Panc1 (cell line): ENCODE results near the gene SND1. TPM values are rescaled to one million over a fixed set of nuclear protein-coding genes. Genes with fewer than 3 reads are reported as not detected.

ENCODE experiments used
- ATAC-seq: fragments of 200-7000 bp; cut with Tn5 transposase; 2 replicates; pipeline ENCODE4 v1.9.1; 2020; ENCODE audit warnings: mild to moderate bottlenecking, moderate library complexity
- BruUV-seq: library from RNA; stranded (reverse); fragments of 400-500 nt; replicated peaks from 2 replicates; lab custom pipeline; 2021; lab: Mats Ljungman, UMichigan
- CTCF ChIA-PET: fragments of 300-600 bp; sonication (Branson Sonifier 250); formaldehyde crosslinking; loops from one replicate; lab custom pipeline; 2022; ENCODE audit warnings: antibody characterized with exemption; lab: Charles Lee
- POLR2A ChIA-PET: fragments of 300-600 bp; sonication (Branson Sonifier 250); formaldehyde crosslinking; loops from one replicate; lab custom pipeline; 2022; ENCODE audit warnings: antibody characterized with exemption; lab: Charles Lee
- DNase-seq: peaks from one replicate; pipeline ENCODE4 v3.0.0-alpha.2; 2010; ENCODE audit warnings: low read depth, low spot score
- H3K27ac ChIP-seq: 2 replicates; pipeline ENCODE4 v1.5.1; 2011; ENCODE audit warnings: mild to moderate bottlenecking, low read length, inconsistent platforms
- H3K27me3 ChIP-seq: fragments of 200-500 bp; sonication (Bioruptor generic); 2 replicates; pipeline ENCODE4 v1.6.0; 2014; ENCODE audit warnings: low read length, inconsistent platforms; ENCODE audit not compliant: control insufficient read depth, insufficient read depth
- H3K36me3 ChIP-seq: fragments of 200-500 bp; sonication (Bioruptor generic); 2 replicates; pipeline ENCODE4 v1.5.1; 2014; ENCODE audit warnings: inconsistent platforms, mild to moderate bottlenecking, low read length, moderate library complexity; ENCODE audit not compliant: control insufficient read depth, insufficient read depth
- H3K4me1 ChIP-seq: 2 replicates; pipeline ENCODE4 v1.5.1; 2011; ENCODE audit warnings: inconsistent platforms, mild to moderate bottlenecking, low read length, moderate library complexity; ENCODE audit not compliant: control insufficient read depth, insufficient read depth
- H3K4me3 ChIP-seq, 2 experiments: 2 replicates each; pipeline ENCODE4 v1.5.1; 2011 to 2012; ENCODE audit warnings: low read depth in 2 of 2, low read length in 2 of 2, mild to moderate bottlenecking in 2 of 2, inconsistent platforms in 1 of 2, moderate library complexity in 1 of 2
- H3K9me3 ChIP-seq: fragments of 200-500 bp; sonication (Bioruptor generic); 2 replicates; pipeline ENCODE4 v1.5.1; 2014; ENCODE audit warnings: low read depth, mild to moderate bottlenecking, inconsistent platforms, low read length, moderate library complexity; ENCODE audit not compliant: control insufficient read depth, insufficient read depth
- POLR2AphosphoS5 ChIP-seq: IDR thresholded peaks from 2 replicates; pipeline ENCODE4 v1.6.1; 2012; ENCODE audit warnings: mild to moderate bottlenecking, low read depth, low read length, moderate library complexity
- SIN3A ChIP-seq: IDR thresholded peaks from 2 replicates; pipeline ENCODE4 v1.6.1; 2012; ENCODE audit warnings: low read depth, mild to moderate bottlenecking, low read length, moderate library complexity, borderline replicate concordance; ENCODE audit not compliant: insufficient read depth
- TCF7L2 ChIP-seq: IDR thresholded peaks from 2 replicates; pipeline ENCODE4 v1.6.1; 2011; ENCODE audit warnings: mild to moderate bottlenecking, low read depth, low read length, inconsistent platforms
- in situ Hi-C: cut with HindIII; loops from 2 replicates; pipeline ENCODE4 v1.10.0; 2016; ENCODE audit warnings: low sequenced_read_pairs, low pct_unique_long_range_greater_than_20kb
- intact Hi-C: fragments of 100-400 bp; cut with micrococcal nuclease; formaldehyde crosslinking; loops from one replicate; pipeline ENCODE4 v1.10.0; 2022; ENCODE audit not compliant: unreplicated experiment
- total RNA-seq: library from RNA; stranded (reverse); gene quantifications from one replicate; pipeline ENCODE4 v1.2.1, GENCODE V29; 2021; ENCODE audit not compliant: unreplicated experiment
- TF ChIP-seq, protein P1 (sequence below): fragments of 450-650 bp; IDR thresholded peaks from 2 replicates; pipeline ENCODE4 v1.5.1; 2017; ENCODE audit warnings: mild to moderate bottlenecking
- TF ChIP-seq, protein P2 (sequence below), 2 experiments: IDR thresholded peaks; 2 replicates each; pipeline ENCODE4 v1.6.1; 2011 to 2012; ENCODE audit warnings: low read depth in 2 of 2, control low read depth in 1 of 2, low read length in 1 of 2, mild to moderate bottlenecking in 1 of 2, moderate library complexity in 1 of 2; ENCODE audit not compliant: insufficient read depth in 1 of 2

The SND1 gene
- total RNA-seq, 1 experiment from 2014 or later, result 176 TPM

DNA sequence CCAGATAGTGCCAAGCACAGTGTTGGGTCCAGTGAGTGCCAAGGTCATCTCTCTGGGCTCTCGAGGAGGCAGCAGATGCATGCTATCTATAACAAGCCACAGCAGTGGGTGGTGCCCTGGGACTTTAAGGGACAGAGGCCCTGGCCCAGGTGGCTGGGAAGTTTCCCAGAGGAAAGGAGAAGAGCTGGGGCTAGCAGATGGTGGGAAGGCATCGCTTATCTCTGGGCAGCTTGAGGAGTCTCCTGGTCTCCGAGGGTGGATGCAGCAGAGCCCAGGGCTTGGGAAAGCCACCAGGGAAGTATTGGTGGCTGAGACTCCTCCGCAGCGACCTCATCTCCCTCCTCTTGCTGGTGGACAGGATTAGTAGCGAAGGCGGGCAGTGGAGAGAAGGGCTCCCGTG is 442.7 kb downstream of the SND1 start:
- Histone ChIP-seq H3K9me3 (no peaks in the 10 kb centered on the region), H3K27ac (no peak overlapping the region), H3K4me3 (no peak overlapping the region), H3K27me3 (no peaks in the 10 kb centered on the region), H3K4me1 (no peaks in the 10 kb centered on the region), H3K36me3 (peaks cover 3% of the 10 kb centered on the region; the same call in 1 of the 2 replicates)
- in situ Hi-C loops, result no loop called here
- ChIA-PET POLR2A (no interaction called here), CTCF (interaction anchor here (0.5 kb wide), 1 partner anchor 41 kb away, joined by 6 read pairs; no protein-coding TSS in a partner anchor)
- ATAC-seq (no peak), DNase-seq (no peak)
- intact Hi-C loops, result no loop called here
- TF ChIP-seq TCF7L2, result no peak
- TF ChIP-seq SIN3A, result no peak
- TF ChIP-seq, protein P1, sequence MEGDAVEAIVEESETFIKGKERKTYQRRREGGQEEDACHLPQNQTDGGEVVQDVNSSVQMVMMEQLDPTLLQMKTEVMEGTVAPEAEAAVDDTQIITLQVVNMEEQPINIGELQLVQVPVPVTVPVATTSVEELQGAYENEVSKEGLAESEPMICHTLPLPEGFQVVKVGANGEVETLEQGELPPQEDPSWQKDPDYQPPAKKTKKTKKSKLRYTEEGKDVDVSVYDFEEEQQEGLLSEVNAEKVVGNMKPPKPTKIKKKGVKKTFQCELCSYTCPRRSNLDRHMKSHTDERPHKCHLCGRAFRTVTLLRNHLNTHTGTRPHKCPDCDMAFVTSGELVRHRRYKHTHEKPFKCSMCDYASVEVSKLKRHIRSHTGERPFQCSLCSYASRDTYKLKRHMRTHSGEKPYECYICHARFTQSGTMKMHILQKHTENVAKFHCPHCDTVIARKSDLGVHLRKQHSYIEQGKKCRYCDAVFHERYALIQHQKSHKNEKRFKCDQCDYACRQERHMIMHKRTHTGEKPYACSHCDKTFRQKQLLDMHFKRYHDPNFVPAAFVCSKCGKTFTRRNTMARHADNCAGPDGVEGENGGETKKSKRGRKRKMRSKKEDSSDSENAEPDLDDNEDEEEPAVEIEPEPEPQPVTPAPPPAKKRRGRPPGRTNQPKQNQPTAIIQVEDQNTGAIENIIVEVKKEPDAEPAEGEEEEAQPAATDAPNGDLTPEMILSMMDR, result no peak
- TF ChIP-seq, protein P2, sequence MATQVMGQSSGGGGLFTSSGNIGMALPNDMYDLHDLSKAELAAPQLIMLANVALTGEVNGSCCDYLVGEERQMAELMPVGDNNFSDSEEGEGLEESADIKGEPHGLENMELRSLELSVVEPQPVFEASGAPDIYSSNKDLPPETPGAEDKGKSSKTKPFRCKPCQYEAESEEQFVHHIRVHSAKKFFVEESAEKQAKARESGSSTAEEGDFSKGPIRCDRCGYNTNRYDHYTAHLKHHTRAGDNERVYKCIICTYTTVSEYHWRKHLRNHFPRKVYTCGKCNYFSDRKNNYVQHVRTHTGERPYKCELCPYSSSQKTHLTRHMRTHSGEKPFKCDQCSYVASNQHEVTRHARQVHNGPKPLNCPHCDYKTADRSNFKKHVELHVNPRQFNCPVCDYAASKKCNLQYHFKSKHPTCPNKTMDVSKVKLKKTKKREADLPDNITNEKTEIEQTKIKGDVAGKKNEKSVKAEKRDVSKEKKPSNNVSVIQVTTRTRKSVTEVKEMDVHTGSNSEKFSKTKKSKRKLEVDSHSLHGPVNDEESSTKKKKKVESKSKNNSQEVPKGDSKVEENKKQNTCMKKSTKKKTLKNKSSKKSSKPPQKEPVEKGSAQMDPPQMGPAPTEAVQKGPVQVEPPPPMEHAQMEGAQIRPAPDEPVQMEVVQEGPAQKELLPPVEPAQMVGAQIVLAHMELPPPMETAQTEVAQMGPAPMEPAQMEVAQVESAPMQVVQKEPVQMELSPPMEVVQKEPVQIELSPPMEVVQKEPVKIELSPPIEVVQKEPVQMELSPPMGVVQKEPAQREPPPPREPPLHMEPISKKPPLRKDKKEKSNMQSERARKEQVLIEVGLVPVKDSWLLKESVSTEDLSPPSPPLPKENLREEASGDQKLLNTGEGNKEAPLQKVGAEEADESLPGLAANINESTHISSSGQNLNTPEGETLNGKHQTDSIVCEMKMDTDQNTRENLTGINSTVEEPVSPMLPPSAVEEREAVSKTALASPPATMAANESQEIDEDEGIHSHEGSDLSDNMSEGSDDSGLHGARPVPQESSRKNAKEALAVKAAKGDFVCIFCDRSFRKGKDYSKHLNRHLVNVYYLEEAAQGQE (IDR thresholded peaks at IDR 0.05; ENCODE audit: insufficient read depth in 1 of 2, low read depth in 2 of 2, low read length in 1 of 2), result no peak
- TF ChIP-seq POLR2AphosphoS5, result no peak
- BruUV-seq, result no TSS peak

DNA sequence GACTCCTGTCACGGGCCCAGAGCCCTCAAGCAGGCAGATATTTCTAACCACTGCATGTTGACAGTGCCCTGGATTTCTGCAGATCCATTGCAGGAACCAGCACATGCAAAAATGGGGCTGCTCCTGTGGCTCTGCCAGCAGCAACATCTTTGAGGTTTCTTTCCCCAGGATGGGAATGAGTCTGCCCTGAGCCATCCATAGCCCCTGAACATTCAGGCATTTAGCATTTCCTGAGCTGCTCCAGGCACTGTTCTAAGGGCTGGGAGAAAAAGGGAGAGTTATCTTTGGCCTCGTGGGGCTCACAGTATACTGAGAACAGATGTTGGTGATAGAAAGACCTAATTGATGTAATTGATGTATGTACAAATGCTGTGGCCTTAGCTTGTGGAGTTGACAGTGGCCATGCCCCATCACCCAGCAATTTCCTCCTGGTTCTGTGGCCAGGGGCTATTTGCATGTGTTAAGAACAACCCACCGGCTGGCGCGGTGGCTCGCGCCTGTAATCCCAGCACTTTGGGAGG is 445.3 kb downstream of the SND1 start:
- intact Hi-C loops, result no loop called here
- CTCF ChIA-PET, result no interaction called here
- Histone ChIP-seq H3K36me3 (peaks cover 3% of the 10 kb centered on the region; the same call in 1 of the 2 replicates), H3K4me3 (no peak overlapping the region), H3K4me1 (no peaks in the 10 kb centered on the region), H3K27me3 (no peaks in the 10 kb centered on the region), H3K27ac (no peak overlapping the region), H3K9me3 (no peaks in the 10 kb centered on the region)
- DNase-seq (no peak), ATAC-seq (no peak)
- TF ChIP-seq SIN3A (no peak), TCF7L2 (no peak), POLR2AphosphoS5 (no peak)
- TF ChIP-seq, protein P2 (IDR thresholded peaks at IDR 0.05; ENCODE audit: insufficient read depth in 1 of 2, low read depth in 2 of 2, low read length in 1 of 2), result no peak
- TF ChIP-seq, protein P1, result no peak
- in situ Hi-C loops, result no loop called here
- no TSS peak for BruUV-seq
- POLR2A ChIA-PET, result interaction anchor here (0.6 kb wide), 1 partner anchor 316 kb away, joined by 3 read pairs; no protein-coding TSS in a partner anchor
